ENCODE results near the gene HILPDA.
A peak's percentile ranks its signal among the peaks of the same experiment; 100 is the strongest.

The HILPDA gene, protein sequence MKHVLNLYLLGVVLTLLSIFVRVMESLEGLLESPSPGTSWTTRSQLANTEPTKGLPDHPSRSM

DNA sequence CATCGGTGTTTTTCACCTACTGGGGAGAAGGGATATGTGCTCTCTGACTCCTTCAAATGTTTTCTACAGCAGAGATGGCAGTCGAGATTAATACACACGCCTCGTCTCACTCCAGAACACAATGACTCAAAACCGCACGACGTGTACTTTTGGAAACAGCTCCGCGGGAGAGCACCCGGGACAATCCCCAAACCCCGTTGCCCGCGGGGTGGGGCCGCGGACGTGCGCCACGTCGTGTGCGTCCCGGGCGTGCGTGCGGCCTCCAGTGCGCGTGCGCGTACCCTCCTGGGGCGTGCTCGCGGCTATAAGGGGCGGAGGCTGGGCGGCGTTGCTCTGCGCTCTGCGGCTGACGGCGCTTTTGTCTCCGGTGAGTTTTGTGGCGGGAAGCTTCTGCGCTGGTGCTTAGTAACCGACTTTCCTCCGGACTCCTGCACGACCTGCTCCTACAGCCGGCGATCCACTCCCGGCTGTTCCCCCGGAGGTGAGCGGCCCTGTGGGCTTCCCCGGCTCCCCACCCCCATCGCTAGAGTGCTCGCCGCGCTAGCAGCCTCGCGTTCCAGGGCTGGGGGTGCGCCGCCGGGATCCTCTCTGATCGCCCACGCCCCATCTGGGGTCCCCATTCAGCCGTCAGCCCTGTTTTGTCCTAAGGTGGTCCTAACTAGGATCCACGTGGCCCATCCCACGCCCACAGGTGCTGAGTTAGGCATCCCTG lies at the start of gene HILPDA:
Gene HILPDA (plus strand): TSS at position 336 of the 712 bp plus-strand sequence. CDS start 1,391 bp downstream, outside the sequence.
- TF ChIP-seq Cebpa-rat (IDR thresholded peaks at IDR 0.05): no peak
- peak within 1 kb of the TSS; percentile 74 to 98 (median 90) for H3K4me3 ChIP-seq

DNA sequence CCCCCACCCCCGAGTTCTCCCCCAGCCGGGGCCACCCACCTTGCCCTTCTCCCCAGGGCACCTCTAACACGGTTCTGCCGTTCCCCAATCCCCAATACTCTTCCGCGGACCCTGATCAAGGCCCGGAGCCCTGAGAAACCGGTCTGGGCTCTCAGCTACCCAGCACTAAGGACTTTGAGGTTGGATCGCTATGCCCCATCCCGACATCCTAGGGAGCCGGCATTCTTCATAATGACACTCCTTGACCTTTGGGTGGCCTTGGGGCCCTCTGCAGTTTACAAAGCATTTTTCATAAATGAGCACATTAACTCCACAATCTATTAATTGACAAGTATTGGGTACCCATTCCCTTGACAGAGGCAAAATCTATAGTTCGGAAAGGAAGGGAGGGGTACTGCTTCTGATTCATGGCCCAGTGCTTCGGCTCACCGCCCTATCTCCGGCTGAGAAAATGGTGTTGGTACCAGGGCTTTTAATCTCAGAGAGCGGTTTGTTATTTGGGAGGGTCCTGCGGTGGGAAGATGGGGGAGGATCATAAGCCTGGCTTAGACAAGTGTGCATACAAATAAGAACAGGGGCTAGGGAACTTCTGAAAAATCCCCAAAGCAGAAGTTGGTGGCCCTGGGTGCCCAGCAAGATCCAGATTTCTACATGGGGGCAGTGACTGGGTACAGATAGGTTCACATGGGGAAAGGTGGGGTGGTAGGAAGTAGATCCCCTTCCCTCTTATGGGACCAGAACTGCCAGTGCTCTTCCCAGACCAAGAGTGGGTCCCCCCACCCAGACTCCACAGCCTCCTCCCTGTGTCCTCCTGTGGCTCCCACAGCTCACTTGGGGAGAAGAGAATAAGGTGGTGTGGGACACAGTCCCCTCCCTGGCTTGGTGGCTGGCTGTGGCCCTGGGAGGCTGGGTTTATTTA lies 49.1 kb upstream of the HILPDA start:
- peak overlapping the region; percentile 59 to 93 (median 74); a peak in 16 of 20 replicates for H3K4me3 ChIP-seq
- H3K4me1 ChIP-seq: peaks cover 53 to 74% (median 67%) of the 10 kb centered on the region in 10 experiments
- peak overlapping the region; percentile 61 to 87 (median 77); a peak in 21 of 22 replicates for H3K27ac ChIP-seq
- peaks cover 14 to 28% (median 21%) of the 10 kb centered on the region in 11 experiments for H3K36me3 ChIP-seq
- H3K4me2 ChIP-seq: peak overlapping the region; percentile 90 to 100 (median 99)
- no peak for TF ChIP-seq Cebpa-rat (IDR thresholded peaks at IDR 0.05)
- H4K20me1 ChIP-seq: peaks cover 31 to 54% (median 36%) of the 10 kb centered on the region in 11 experiments
- no peaks in the 10 kb centered on the region for H3K9me3 ChIP-seq (replicated peaks in 1 of 11)
- H3K27me3 ChIP-seq: no peaks in the 10 kb centered on the region
- H3K9ac ChIP-seq: peak overlapping the region; percentile 70 to 85 (median 79); a peak in 21 of 22 replicates

More for the DNA sequence above, at the start of gene HILPDA:
- Histone ChIP-seq H3K4me2 (peak within 1 kb of the TSS; percentile 87 to 99 (median 94)), H3K4me1 (peaks cover 43 to 71% (median 52%) of the 10 kb centered on the region in 10 experiments), H3K9ac (peak within 1 kb of the TSS; percentile 81 to 96 (median 91)), H3K36me3 (peaks cover 2 to 25% (median 14%) of the 10 kb centered on the region in 11 experiments; a peak in 12 of 22 replicates), H3K27ac (peak within 1 kb of the TSS; percentile 78 to 93 (median 83)), H3K27me3 (no peaks in the 10 kb centered on the region), H3K9me3 (replicated peaks in 1 of 11) (no peaks in the 10 kb centered on the region), H4K20me1 (peaks cover 8 to 46% (median 34%) of the 10 kb centered on the region in 11 experiments; a peak in 19 of 22 replicates)

DNA sequence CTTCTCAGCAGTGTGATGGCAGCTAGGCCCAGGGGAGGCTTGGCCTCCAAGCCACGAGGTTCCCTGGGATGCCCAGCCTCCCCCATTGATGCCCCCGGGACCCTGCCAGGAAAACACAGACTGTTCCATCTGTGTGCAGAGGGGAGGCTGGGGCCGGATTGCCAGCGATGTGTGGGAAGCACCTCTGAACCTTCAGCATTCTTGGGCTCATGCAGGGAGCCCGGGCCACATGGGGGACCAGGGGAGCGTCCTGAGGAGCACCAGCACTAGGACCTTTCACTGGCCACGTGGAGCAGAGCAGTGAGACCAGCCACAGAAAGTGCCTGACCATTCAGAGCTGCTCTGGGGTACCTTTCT lies 48.5 kb upstream of the HILPDA start:
- peaks cover 53 to 71% (median 66%) of the 10 kb centered on the region in 10 experiments for H3K4me1 ChIP-seq
- H3K36me3 ChIP-seq: peaks cover 10 to 22% (median 15%) of the 10 kb centered on the region in 11 experiments; a peak in 20 of 22 replicates
- no peaks in the 10 kb centered on the region for H3K9me3 ChIP-seq (replicated peaks in 1 of 11)
- peaks cover 26 to 47% (median 30%) of the 10 kb centered on the region in 11 experiments for H4K20me1 ChIP-seq
- peak overlapping the region; percentile 59 to 93 (median 72) for H3K4me3 ChIP-seq
- no peak for TF ChIP-seq Cebpa-rat (IDR thresholded peaks at IDR 0.05)
- peak overlapping the region; percentile 90 to 100 (median 99) for H3K4me2 ChIP-seq
- no peaks in the 10 kb centered on the region for H3K27me3 ChIP-seq
- H3K9ac ChIP-seq: peak overlapping the region; percentile 70 to 85 (median 79); a peak in 21 of 22 replicates
- H3K27ac ChIP-seq: peak overlapping the region; percentile 61 to 87 (median 77)

DNA sequence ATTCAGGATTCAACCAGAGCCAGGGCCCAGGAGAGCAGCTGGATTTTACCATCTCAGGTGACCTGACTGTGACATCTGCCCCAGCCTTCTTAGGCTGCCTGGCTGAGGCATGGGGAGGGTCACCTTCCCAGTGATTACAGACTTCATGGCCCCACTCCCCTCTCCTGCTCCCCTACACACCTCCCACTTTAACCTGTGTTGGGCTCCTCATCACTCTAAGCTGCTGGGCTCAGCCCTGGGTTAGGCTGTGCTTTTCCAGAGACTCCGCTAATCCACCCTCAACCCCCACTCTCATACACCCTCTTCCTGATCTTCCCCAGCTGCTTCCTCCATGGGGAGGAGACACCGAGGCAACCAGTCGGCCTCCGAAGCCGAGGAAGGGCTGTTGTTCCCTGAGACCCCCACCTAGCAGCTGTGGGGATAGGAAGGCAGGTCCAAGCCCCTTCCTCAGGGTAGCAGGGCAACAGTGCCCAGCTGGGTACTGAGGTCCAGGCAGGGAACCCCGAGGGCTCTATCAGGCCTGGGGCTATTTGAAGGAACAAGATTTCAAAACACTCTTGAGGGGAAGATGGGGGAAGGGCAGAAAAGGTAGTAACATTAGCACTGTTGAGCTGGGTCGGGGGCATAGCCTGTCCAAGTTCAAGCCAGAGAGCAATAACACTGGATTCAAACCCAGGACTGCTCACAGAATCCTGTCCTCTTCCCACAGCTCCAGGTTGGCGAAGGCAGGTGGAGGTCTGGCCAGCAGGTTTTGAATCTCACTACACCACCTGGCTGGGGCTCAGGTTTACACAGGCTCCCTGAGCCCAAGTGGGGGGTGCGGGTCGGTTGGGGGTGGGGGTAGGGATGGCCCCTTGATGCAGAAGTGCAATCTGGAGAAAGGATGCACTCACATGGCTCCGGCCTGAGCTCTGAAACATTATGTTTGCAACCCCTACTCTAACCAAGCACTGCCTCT lies 47.6 kb upstream of the HILPDA start:
- Histone ChIP-seq H3K9me3 (replicated peaks in 1 of 11) (0 out of 22 replicates have a peak, but pooled peaks cover 0 to 1% (median 0%) of the 10 kb centered on the region in 11 experiments), H4K20me1 (peaks cover 18 to 39% (median 22%) of the 10 kb centered on the region in 11 experiments), H3K4me1 (peaks cover 52 to 65% (median 61%) of the 10 kb centered on the region in 10 experiments), H3K36me3 (peaks cover 2 to 14% (median 8%) of the 10 kb centered on the region in 11 experiments; a peak in 20 of 22 replicates), H3K4me2 (peak overlapping the region; percentile 90 to 100 (median 99)), H3K4me3 (peak overlapping the region; percentile 59 to 93 (median 72)), H3K9ac (peak overlapping the region; percentile 70 to 85 (median 79)), H3K27ac (peak overlapping the region; percentile 61 to 87 (median 77)), H3K27me3 (no peaks in the 10 kb centered on the region)
- no peak for TF ChIP-seq Cebpa-rat (IDR thresholded peaks at IDR 0.05)

DNA sequence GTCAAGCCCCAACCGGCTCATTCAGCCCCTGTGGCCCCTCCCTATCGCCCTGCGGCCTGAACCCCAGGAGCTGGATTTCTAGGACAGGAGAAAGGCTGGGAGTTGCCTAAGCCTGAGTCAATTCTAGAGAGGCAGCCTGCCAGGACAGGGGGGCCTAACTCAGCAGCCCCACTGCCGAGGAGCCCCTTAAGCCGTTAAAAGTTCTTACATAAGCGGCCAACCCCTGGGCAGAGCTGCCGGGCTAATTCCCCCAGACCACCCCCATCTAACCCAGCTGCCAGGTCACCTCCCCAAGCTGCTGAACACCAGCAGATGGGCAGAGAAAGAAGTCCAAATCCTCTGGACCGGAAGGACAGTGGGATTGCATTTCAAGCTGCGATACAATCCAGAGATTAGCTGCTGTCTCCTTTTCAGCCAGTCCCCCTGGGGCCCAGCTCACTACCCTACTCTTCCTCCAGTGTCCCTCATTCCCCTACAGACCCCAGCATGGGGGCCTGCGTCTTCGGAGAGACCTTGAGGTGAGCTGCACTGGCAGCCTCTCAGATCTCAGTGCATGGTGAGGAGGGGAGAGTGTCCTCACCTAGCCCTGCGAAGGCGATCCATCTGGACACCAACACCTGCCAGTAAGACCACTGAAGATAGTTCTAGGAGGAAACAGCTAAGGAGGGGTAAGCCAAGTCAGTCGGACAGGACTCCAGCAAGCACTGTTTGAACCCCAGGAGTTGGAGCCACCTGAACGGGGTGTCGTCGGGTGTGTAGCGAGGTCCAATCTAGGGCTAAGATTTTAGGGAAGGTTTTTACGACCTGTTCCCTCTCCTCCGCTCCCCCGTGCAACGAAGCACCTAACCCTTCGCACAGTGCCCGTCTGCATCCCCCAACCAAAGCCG lies 46.7 kb upstream of the HILPDA start:
- no peaks in the 10 kb centered on the region for H3K27me3 ChIP-seq
- H3K27ac ChIP-seq: peak overlapping the region; percentile 48 to 87 (median 77)
- peak overlapping the region; percentile 59 to 93 (median 72) for H3K4me3 ChIP-seq
- H4K20me1 ChIP-seq: peaks cover 10 to 30% (median 13%) of the 10 kb centered on the region in 11 experiments
- H3K36me3 ChIP-seq: peaks cover 0 to 5% (median 0%) of the 10 kb centered on the region in 11 experiments; a peak in 2 of 22 replicates
- peak overlapping the region; percentile 90 to 100 (median 99) for H3K4me2 ChIP-seq
- no peak for TF ChIP-seq Cebpa-rat (IDR thresholded peaks at IDR 0.05)
- peaks cover 43 to 56% (median 51%) of the 10 kb centered on the region in 10 experiments for H3K4me1 ChIP-seq
- H3K9me3 ChIP-seq (replicated peaks in 1 of 11): peaks cover 0 to 5% (median 0%) of the 10 kb centered on the region in 11 experiments; a peak in 2 of 22 replicates
- peak overlapping the region; percentile 70 to 85 (median 79) for H3K9ac ChIP-seq

DNA sequence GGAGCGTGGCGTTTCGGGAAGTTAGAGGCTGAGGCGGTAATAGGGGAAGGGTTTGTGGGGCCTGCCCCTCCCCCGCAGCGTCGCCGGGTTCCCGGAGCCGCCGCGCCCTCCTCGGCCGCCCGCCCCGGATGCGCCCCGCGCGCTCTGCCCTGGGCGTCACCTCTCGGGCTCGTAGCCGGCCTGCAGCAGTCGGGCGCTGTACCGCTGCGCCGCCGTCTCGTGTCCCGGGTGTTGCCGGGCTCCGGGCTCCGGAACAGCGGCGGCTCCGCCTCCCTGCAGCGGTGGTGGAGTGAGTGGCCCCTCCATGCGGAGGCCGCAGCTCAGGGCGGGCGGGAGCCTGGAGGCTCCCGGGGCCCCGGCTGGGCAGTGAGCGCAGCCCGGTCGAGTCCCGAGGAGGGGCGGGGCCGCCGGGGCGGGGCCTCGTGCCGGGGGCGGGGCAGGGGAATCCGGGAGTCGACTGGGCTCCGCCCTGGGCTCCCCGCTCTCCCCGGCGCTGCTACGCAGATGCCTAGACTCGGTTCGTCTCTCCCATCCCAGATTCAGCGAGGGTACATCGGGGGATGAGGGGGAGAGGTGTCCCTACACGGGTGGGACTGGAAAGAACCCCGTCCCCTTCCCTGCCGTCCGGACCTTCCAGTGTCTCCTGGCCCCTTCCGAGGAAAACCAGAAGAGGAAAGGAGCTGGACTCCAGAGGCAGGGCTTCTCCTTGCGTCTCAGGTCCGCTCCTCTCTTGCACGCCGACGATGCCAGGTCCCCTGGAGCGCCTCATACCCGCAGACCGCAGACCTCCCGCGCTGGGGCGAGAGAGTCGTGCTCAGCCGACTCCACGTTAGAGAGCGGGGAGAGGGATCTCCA lies 45.9 kb upstream of the HILPDA start, which contains the start of gene IMPDH1:
Gene IMPDH1 (minus strand): TSS at position 387 of the 855 bp plus-strand sequence. CDS start 81 bp downstream, at position 306.
- Histone ChIP-seq H3K27ac (peak within 1 kb of the TSS; percentile 48 to 87 (median 77)), H3K36me3 (no peaks in the 10 kb centered on the region), H3K9ac (peak within 1 kb of the TSS; percentile 70 to 85 (median 79)), H4K20me1 (peaks cover 2 to 21% (median 4%) of the 10 kb centered on the region in 11 experiments; a peak in 18 of 22 replicates), H3K4me3 (peak within 1 kb of the TSS; percentile 59 to 93 (median 72)), H3K9me3 (replicated peaks in 1 of 11) (peaks cover 0 to 5% (median 0%) of the 10 kb centered on the region in 11 experiments; a peak in 2 of 22 replicates), H3K4me2 (peak within 1 kb of the TSS; percentile 90 to 100 (median 99)), H3K4me1 (peaks cover 34 to 47% (median 43%) of the 10 kb centered on the region in 10 experiments), H3K27me3 (no peaks in the 10 kb centered on the region)
- TF ChIP-seq Cebpa-rat (IDR thresholded peaks at IDR 0.05): no peak

All from BLaER1 treated with 17β-estradiol and CSF1 and Interleukin-3, amounts not matched to agents 10 nM and 100 nM (cell line).